Measurements from ENCODE around the gene TRIM56.

DNA sequence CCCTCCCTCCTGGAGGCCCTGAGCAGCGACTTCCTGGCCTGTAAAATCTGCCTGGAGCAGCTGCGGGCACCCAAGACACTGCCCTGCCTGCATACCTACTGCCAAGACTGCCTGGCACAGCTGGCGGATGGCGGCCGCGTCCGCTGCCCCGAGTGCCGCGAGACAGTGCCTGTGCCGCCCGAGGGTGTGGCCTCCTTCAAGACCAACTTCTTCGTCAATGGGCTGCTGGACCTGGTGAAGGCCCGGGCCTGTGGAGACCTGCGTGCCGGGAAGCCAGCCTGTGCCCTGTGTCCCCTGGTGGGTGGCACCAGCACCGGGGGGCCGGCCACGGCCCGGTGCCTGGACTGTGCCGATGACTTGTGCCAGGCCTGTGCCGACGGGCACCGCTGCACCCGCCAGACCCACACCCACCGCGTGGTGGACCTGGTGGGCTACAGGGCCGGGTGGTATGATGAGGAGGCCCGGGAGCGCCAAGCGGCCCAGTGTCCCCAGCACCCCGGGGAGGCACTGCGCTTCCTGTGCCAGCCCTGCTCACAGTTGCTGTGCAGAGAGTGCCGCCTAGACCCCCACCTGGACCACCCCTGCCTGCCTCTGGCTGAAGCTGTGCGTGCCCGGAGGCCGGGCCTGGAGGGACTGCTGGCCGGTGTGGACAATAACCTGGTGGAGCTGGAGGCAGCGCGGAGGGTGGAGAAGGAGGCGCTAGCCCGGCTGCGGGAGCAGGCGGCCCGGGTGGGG is 2.2 kb downstream of the TRIM56 start:
- TF ChIP-seq POLR2A (IDR thresholded peaks at IDR 0.05) = no peak
- TF ChIP-seq, protein P1, sequence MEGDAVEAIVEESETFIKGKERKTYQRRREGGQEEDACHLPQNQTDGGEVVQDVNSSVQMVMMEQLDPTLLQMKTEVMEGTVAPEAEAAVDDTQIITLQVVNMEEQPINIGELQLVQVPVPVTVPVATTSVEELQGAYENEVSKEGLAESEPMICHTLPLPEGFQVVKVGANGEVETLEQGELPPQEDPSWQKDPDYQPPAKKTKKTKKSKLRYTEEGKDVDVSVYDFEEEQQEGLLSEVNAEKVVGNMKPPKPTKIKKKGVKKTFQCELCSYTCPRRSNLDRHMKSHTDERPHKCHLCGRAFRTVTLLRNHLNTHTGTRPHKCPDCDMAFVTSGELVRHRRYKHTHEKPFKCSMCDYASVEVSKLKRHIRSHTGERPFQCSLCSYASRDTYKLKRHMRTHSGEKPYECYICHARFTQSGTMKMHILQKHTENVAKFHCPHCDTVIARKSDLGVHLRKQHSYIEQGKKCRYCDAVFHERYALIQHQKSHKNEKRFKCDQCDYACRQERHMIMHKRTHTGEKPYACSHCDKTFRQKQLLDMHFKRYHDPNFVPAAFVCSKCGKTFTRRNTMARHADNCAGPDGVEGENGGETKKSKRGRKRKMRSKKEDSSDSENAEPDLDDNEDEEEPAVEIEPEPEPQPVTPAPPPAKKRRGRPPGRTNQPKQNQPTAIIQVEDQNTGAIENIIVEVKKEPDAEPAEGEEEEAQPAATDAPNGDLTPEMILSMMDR (IDR thresholded peaks at IDR 0.05) = no peak

All from uterus (tissue), 2 donors.